Upper lobe of right lung (tissue), 1 donor: ENCODE results near the gene ATAD3B. TPM values are rescaled to one million over a fixed set of nuclear protein-coding genes. Genes with fewer than 3 reads are reported as not detected.
"Not testable (repeated sequence)": the region's sequence is repeated elsewhere in the genome, so short reads cannot be mapped to it uniquely, and the experiment has no call there.

Experiments used
- ATAC-seq: fragments of 200-7000 bp; cut with Tn5 transposase; one replicate; pipeline ENCODE4 v1.9.1; 2020; ENCODE audit warnings: mild to moderate bottlenecking, moderate library complexity
- DNase-seq: peaks from one replicate; pipeline ENCODE4 v3.0.0-alpha.2; 2020
- H3K27ac ChIP-seq: fragments of 200-600 bp; one replicate; pipeline ENCODE4 v1.8.0; 2022
- H3K27me3 ChIP-seq: fragments of 200-600 bp; one replicate; pipeline ENCODE4 v1.8.0; 2022; ENCODE audit warnings: mild to moderate bottlenecking
- H3K36me3 ChIP-seq: fragments of 200-600 bp; one replicate; pipeline ENCODE4 v1.8.0; 2022
- H3K4me1 ChIP-seq: fragments of 200-600 bp; one replicate; pipeline ENCODE4 v1.8.0; 2022
- H3K4me3 ChIP-seq: fragments of 200-600 bp; one replicate; pipeline ENCODE4 v1.8.0; 2022; ENCODE audit warnings: mild to moderate bottlenecking
- H3K9me3 ChIP-seq: fragments of 200-600 bp; one replicate; pipeline ENCODE4 v1.8.0; 2022
- intact Hi-C: fragments of 100-400 bp; cut with DNase I; formaldehyde crosslinking; loops from one replicate; pipeline ENCODE4 v1.11.0; 2022
- total RNA-seq: library from RNA; stranded (reverse); fragmentation: NEBNext Ultra II Directional; extraction: Animal tissue kit (Norgen Biotek cat#: 25700); gene quantifications from one replicate; pipeline ENCODE4 v1.2.1, GENCODE V29; 2021
- TF ChIP-seq, protein P1 (sequence below): fragments of 200-600 bp; IDR thresholded peaks from one replicate; pipeline ENCODE4 v1.8.0; 2022; ENCODE audit warnings: antibody characterized with exemption
- donor health status: DM: no; HTN: yes; CAD: no; lungs with severe emphysema.

ATAD3B gene
- total RNA-seq, 1 donor from 2014 or later = 24.3 TPM

DNA sequence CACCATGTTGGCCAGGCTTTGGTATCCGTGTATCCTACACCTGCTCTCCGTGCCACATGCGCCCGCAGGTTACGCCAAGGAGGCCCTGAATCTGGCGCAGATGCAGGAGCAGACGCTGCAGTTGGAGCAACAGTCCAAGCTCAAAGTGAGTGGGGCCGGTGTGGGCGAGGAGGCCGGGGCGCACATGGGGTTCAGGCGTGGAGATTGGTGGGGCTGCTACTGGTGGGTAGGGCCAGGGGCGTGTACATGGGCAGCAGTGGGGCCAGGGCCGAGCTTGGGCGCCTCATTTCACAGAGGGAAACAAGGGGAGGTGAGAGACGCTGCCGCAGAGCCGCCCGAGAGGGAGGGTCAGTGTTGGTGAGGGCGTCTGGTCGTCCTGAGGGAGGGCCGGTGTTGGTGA lies 5.6 kb downstream of the ATAD3B start:
- Histone ChIP-seq H3K4me1 (peaks cover 13% of the 10 kb centered on the region), H3K9me3 (no peaks in the 10 kb centered on the region), H3K4me3 (no peak overlapping the region), H3K36me3 (peaks cover 18% of the 10 kb centered on the region), H3K27ac (no peak overlapping the region), H3K27me3 (no peaks in the 10 kb centered on the region)
- no peak for ATAC-seq
- intact Hi-C loops = no loop called here
- DNase-seq = no peak
- TF ChIP-seq, protein P1, sequence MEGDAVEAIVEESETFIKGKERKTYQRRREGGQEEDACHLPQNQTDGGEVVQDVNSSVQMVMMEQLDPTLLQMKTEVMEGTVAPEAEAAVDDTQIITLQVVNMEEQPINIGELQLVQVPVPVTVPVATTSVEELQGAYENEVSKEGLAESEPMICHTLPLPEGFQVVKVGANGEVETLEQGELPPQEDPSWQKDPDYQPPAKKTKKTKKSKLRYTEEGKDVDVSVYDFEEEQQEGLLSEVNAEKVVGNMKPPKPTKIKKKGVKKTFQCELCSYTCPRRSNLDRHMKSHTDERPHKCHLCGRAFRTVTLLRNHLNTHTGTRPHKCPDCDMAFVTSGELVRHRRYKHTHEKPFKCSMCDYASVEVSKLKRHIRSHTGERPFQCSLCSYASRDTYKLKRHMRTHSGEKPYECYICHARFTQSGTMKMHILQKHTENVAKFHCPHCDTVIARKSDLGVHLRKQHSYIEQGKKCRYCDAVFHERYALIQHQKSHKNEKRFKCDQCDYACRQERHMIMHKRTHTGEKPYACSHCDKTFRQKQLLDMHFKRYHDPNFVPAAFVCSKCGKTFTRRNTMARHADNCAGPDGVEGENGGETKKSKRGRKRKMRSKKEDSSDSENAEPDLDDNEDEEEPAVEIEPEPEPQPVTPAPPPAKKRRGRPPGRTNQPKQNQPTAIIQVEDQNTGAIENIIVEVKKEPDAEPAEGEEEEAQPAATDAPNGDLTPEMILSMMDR = no peak

DNA sequence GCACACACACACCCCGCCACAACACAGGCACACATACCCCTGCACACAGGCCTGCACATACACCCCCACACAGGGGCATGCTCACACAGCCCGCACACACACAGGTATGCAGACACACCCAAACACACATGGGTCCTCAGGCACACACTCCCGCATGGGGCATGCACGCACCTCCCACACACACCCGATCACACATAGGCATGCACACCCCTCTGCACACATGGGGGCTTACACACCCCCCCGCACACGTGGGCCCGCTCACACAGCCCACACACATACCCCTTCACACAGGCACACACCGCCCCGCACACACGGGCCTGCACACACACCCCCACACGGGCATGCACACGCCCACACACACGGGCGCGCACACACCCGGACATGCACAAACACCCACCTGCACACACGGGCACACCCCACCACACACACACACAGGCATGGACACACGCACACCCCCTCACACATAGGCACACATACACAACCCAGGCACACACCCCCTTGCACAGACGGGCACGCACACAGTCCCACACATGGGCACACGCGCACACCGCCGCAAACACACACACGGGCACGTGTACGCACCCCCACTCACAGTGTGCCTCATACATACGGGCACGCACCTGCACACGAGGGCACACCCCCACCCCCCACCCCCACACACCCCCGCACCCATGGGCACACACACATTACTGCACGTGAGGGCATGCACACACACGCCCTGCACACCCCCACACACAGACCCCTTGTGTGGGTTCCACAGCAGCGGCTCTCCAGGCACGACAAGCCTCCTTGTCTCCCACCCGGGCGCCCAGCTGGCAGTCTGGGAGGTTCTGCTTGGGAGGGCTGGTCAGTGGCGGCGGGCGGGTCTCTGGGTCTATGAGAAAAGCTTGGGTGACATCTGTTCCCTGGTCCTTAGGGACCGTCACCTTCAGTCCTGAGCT lies 8.3 kb downstream of the ATAD3B start:
- intact Hi-C loops = no loop called here
- DNase-seq (no peak), ATAC-seq (peak; percentile 5)
- peaks cover 41% of the 10 kb centered on the region for H3K36me3 ChIP-seq
- no peaks in the 10 kb centered on the region for H3K9me3 ChIP-seq
- TF ChIP-seq, protein P1 = no peak
- no peaks in the 10 kb centered on the region for H3K27me3 ChIP-seq
- no peak overlapping the region for H3K4me3 ChIP-seq
- no peaks in the 10 kb centered on the region for H3K4me1 ChIP-seq
- H3K27ac ChIP-seq = no peak overlapping the region

DNA sequence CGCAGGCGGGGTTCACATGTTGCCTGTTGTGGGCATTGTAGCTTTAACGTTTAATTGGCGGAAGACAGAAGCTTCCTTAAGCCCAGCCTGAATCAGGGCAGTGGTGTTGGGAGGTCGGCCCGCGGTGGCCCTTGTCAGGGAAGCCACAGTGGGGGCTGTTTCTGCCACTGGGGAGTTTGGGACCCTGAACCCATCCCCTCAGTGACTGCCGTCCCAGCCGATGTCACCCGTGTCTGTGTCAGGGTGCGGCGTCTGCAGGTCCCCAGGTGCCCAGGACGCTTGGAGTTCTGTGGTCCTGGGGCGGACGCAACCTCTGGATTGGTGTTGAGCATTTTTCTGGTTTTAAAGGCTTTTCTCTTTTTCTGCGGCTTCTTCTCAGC lies 8.9 kb downstream of the ATAD3B start:
- DNase-seq, H3K27ac ChIP-seq, H3K4me3 ChIP-seq, H3K9me3 ChIP-seq, intact Hi-C loops, H3K4me1 ChIP-seq, H3K27me3 ChIP-seq, ATAC-seq: not testable (repeated sequence)
- peaks cover 41% of the 10 kb centered on the region for H3K36me3 ChIP-seq

DNA sequence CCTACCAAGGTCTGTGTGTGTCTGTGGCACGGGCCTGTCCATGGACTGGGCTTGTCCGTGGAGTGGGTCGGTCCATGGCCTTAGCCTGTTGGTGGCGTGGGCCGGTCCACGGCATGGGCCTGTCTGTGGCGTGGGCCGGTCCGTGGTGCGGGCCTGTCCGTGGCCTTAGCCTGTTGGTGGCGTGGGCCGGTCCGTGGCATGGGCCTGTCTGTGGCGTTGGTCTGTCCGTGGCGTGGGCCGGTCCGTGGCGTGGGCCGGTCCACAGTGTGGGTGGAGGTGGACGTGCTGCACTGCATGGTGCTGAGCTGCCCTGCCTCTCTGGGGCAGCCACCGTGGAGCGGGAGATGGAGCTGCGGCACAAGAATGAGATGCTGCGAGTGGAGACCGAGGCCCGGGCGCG lies 10.2 kb downstream of the ATAD3B start:
- H3K4me3 ChIP-seq, H3K9me3 ChIP-seq, DNase-seq, ATAC-seq, intact Hi-C loops, H3K27me3 ChIP-seq, H3K4me1 ChIP-seq, H3K27ac ChIP-seq: not testable (repeated sequence)
- peaks cover 41% of the 10 kb centered on the region for H3K36me3 ChIP-seq

DNA sequence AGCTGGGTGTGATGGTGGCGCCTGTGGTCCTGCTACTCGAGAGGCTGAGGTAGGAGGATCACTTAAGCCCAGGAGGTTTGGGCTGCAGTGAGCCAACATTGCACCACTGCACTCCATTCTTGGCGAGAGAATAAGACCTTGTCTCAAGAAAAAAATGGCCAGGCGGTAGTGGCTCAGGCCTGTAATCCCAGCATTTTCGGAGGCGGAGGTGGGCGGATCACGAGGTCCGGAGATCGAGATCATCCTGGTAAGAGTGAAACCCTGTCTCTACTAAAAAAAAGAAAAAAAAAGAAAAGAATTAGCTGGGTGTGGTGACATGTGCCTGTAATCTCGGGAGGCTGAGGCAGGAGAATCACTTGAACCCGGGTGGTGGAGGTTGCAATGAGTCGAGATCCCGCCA lies 11.3 kb downstream of the ATAD3B start:
- no peak for ATAC-seq
- peaks cover 35% of the 10 kb centered on the region for H3K36me3 ChIP-seq

DNA sequence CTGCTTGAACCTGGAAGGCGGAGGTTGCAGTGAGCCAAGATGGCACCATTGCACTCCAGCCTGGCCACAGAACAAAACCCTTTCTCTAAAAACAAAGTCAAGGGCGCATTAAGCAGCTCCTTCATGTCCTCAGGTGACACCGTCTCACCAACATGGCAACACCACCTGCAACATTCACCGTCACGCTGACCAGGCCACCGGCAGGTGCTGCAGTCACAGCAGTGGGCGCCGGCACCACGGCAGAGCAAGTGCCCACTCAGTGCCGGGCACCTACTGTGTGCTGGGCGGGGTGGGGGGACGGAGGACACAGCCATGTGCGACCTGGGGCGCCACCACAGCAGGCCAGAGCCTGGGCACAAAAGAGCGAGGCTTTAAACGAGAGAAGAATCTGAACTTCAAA lies 12.1 kb downstream of the ATAD3B start:
- DNase-seq (no peak), ATAC-seq (no peak)
- no peak overlapping the region for H3K4me3 ChIP-seq
- H3K27me3 ChIP-seq = no peaks in the 10 kb centered on the region
- H3K36me3 ChIP-seq = peaks cover 37% of the 10 kb centered on the region
- H3K4me1 ChIP-seq = no peaks in the 10 kb centered on the region
- intact Hi-C loops = no loop called here
- no peaks in the 10 kb centered on the region for H3K9me3 ChIP-seq
- TF ChIP-seq, protein P1 = no peak
- no peak overlapping the region for H3K27ac ChIP-seq

More for the DNA sequence above, 11.3 kb downstream of the ATAD3B start:
- intact Hi-C loops = no loop called here
- Histone ChIP-seq H3K9me3 (no peaks in the 10 kb centered on the region), H3K4me1 (no peaks in the 10 kb centered on the region), H3K4me3 (no peak overlapping the region), H3K27ac (no peak overlapping the region), H3K27me3 (no peaks in the 10 kb centered on the region)
- no peak for DNase-seq
- TF ChIP-seq, protein P1 = no peak

DNA sequence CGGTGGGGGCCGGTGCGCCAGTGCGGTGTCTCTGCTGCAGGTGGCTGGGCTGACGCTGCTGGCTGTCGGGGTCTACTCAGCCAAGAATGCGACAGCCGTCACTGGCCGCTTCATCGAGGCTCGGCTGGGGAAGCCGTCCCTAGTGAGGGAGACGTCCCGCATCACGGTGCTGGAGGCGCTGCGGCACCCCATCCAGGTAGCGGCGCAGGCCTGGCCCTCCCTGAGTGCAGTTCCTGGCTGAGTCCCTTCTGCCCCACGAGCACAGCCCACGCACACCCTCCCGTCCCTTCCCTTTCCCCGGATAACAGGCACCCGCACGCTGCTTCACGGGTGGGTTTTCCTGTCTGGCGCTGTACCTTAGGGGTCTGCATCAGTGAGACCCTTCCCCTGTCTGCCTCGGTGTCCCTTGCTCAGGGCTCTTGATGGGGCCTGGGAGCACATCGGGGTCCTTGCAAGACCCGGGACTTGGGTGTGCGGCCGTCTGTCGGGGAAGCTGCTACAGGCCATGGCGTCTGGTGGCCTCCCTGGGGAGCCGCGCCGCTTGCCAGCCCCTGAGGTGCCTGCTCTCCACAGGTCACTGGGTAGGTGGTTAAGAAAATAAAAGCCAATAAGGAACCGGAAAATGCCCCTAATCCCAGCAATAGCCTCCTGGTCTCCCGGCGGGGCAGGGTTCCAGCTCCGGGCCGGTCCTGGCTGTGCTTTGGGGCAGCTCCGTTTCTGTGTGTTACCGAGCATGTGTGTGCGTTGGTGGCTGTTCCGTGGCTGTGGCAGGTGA lies 13.6 kb downstream of the ATAD3B start:
- DNase-seq, H3K4me1 ChIP-seq, intact Hi-C loops, H3K27me3 ChIP-seq, H3K27ac ChIP-seq, H3K4me3 ChIP-seq, H3K9me3 ChIP-seq, ATAC-seq: not testable (repeated sequence)
- H3K36me3 ChIP-seq = peaks cover 47% of the 10 kb centered on the region

DNA sequence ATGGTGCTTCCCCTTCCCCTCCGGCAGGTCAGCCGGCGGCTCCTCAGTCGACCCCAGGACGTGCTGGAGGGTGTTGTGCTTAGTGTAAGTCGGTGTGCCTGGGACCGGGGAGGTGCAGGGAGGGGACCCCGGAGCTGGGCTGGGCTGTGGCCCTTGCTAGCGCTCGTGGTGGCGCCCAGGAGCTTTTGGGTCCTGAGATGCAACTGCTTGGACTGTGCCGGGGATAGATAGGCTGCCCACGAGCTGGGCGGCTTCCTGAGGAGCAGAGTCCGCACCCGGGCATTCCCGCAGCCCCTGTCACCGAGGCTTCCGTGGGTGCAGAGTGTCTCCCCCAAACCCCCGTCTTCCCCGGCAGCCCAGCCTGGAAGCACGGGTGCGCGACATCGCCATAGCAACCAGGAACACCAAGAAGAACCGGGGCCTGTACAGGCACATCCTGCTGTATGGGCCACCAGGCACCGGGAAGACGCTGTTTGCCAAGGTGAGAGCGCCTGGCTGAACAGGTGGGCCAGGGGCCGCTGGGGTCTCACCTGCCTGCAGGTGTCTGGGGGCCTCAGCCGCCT lies 14.3 kb downstream of the ATAD3B start:
- H3K9me3 ChIP-seq, H3K27me3 ChIP-seq, intact Hi-C loops, H3K27ac ChIP-seq, DNase-seq, H3K4me1 ChIP-seq, ATAC-seq, H3K4me3 ChIP-seq: not testable (repeated sequence)
- H3K36me3 ChIP-seq = peaks cover 53% of the 10 kb centered on the region
